OCI-LY1 (cell line): Measurements from ENCODE around the gene TMEM181.

Source experiments
- H2AFZ ChIP-seq: fragments of 200-600 bp; sonication (generic), shearing (Covaris generic); 2 replicates; pipeline ENCODE4 v1.6.0; 2014; ENCODE audit warnings: antibody characterized with exemption, mild to moderate bottlenecking, low read length
- H3F3A ChIP-seq: fragments of 200-600 bp; sonication (generic), shearing (Covaris generic); 2 replicates; pipeline ENCODE4 v1.6.0; 2014; ENCODE audit warnings: mild to moderate bottlenecking, antibody characterized with exemption, low read length, moderate library complexity; ENCODE audit not compliant: insufficient read depth
- H3K27ac ChIP-seq: fragments of 200-600 bp; sonication (generic); 2 replicates; pipeline ENCODE4 v1.5.1; 2014; ENCODE audit warnings: low read length, mixed run types, mild to moderate bottlenecking, low read depth; ENCODE audit not compliant: poor library complexity, severe bottlenecking
- H3K27me3 ChIP-seq: fragments of 200-600 bp; sonication (generic); 2 replicates; pipeline ENCODE4 v1.6.0; 2014; ENCODE audit warnings: antibody characterized with exemption, mild to moderate bottlenecking, low read length, moderate library complexity; ENCODE audit not compliant: insufficient read depth
- H3K36me3 ChIP-seq: fragments of 200-600 bp; sonication (generic); 2 replicates; pipeline ENCODE4 v1.6.1; 2014; ENCODE audit warnings: mild to moderate bottlenecking, antibody characterized with exemption, low read length, moderate library complexity, mixed read lengths; ENCODE audit not compliant: insufficient read depth
- H3K4me1 ChIP-seq: fragments of 200-600 bp; sonication (generic); 2 replicates; pipeline ENCODE4 v1.5.1; 2014; ENCODE audit warnings: mild to moderate bottlenecking, low read length, moderate library complexity; ENCODE audit not compliant: insufficient read depth, severe bottlenecking
- H3K4me2 ChIP-seq: fragments of 200-600 bp; sonication (generic), shearing (Covaris generic); 2 replicates; pipeline ENCODE4 v1.6.1; 2014; ENCODE audit warnings: low read length
- H3K4me3 ChIP-seq: fragments of 200-600 bp; sonication (generic); 2 replicates; pipeline ENCODE4 v1.5.1; 2014; ENCODE audit warnings: low read length, low read depth, mild to moderate bottlenecking, mixed read lengths; ENCODE audit not compliant: poor library complexity, severe bottlenecking
- H3K79me2 ChIP-seq: fragments of 200-600 bp; shearing (Covaris generic); 2 replicates; pipeline ENCODE4 v1.6.1; 2016; ENCODE audit warnings: mixed run types, low read length, mixed read lengths; ENCODE audit not compliant: insufficient read depth
- H3K9ac ChIP-seq: fragments of 200-600 bp; sonication (generic), shearing (Covaris generic); 2 replicates; pipeline ENCODE4 v1.6.1; 2014; ENCODE audit warnings: mild to moderate bottlenecking, low read length, mixed read lengths
- H3K9me2 ChIP-seq: fragments of 200-600 bp; sonication (generic), shearing (Covaris generic); 2 replicates; pipeline ENCODE4 v1.6.1; 2014; ENCODE audit warnings: low read depth, mild to moderate bottlenecking, low read length, mixed read lengths
- H3K9me3 ChIP-seq: fragments of 200-600 bp; shearing (Covaris generic); 2 replicates; pipeline ENCODE4 v1.6.1; 2014; ENCODE audit warnings: low read length, mixed read lengths
- H4K20me1 ChIP-seq: fragments of 200-600 bp; sonication (generic), shearing (Covaris generic); 2 replicates; pipeline ENCODE4 v1.6.0; 2016; ENCODE audit warnings: mild to moderate bottlenecking, low read length; ENCODE audit not compliant: insufficient read depth
- CTCF ChIP-seq: fragments of 200-600 bp; sonication (generic), shearing (Covaris generic); IDR thresholded peaks from 2 replicates; pipeline ENCODE4 v1.5.1; 2017; ENCODE audit warnings: mild to moderate bottlenecking, antibody characterized with exemption, low read length, moderate library complexity, mixed read lengths
- EZH2 ChIP-seq: fragments of 200-600 bp; sonication (generic), shearing (Covaris generic); IDR thresholded peaks from 2 replicates; pipeline ENCODE4 v1.8.0; 2017; ENCODE audit warnings: borderline replicate concordance, mixed run types, mild to moderate bottlenecking, antibody characterized with exemption, low read length, moderate library complexity, mixed read lengths

TMEM181 gene

GRCh38 chr6:158619922-158620801 is 60.3 kb downstream of the TMEM181 start:
- Histone ChIP-seq H3K27me3 (no peaks in the 10 kb centered on the region), H3K27ac (no peak overlapping the region), H3K9me2 (no peaks in the 10 kb centered on the region), H3K9me3 (no peaks in the 10 kb centered on the region), H3K4me3 (no peak overlapping the region), H3K4me2 (no peak overlapping the region), H3F3A (no peaks in the 10 kb centered on the region), H3K4me1 (no peaks in the 10 kb centered on the region), H4K20me1 (no peaks in the 10 kb centered on the region), H3K9ac (no peak overlapping the region), H3K79me2 (no peaks in the 10 kb centered on the region), H3K36me3 (peaks cover 8% of the 10 kb centered on the region), H2AFZ (no peak overlapping the region)
- no peak for TF ChIP-seq CTCF
- no peak for TF ChIP-seq EZH2

DNA sequence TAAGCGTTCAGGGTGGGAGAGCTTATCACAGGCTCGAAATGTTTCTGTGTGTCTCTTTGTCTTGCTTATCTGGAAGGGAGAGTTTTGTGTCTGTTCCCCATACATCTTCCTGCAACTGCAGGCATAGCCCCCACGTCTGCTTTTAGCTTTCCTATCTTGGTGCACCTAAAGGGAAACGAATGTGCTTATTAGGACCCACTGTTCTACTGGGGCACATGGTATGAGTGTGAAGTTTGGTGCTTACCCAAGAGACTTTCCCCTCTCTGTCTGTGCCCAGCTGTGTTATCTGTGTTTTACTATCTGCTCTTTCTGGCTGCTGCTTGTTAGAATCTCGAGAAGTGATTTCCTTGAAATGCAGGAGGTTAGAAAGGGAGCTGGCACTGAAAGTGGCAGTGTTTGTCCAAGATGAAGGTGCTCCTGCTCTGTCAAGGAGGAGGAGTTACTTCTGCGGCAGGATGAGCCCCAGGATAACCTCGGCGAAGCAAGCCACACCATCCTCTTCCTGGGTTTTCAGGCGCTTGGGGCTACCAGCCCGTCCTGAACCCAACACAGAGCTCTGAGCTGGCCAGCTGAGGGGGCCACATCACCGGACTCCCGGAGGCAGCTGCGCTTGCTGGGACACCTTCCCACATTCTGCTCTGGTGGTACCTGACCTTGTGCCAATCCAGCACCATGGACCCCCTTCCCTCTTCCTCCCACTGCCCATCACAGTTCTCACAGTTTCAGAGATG is 61.2 kb downstream of the TMEM181 start:
- Histone ChIP-seq H3K4me1 (no peaks in the 10 kb centered on the region), H3K9ac (no peak overlapping the region), H3K27ac (no peak overlapping the region), H3K4me2 (no peak overlapping the region), H4K20me1 (no peaks in the 10 kb centered on the region), H3K9me3 (no peaks in the 10 kb centered on the region), H3K79me2 (no peaks in the 10 kb centered on the region), H3K27me3 (no peaks in the 10 kb centered on the region), H3K9me2 (no peaks in the 10 kb centered on the region), H2AFZ (no peak overlapping the region), H3K4me3 (no peak overlapping the region), H3F3A (no peaks in the 10 kb centered on the region), H3K36me3 (peaks cover 14% of the 10 kb centered on the region; the same call in 1 of the 2 replicates)
- TF ChIP-seq EZH2, result no peak
- TF ChIP-seq CTCF, result no peak

- Histone ChIP-seq H3K9me3 (no peaks in the 10 kb centered on the region), H3K27me3 (no peaks in the 10 kb centered on the region), H3K4me1 (no peaks in the 10 kb centered on the region), H3K4me2 (no peak overlapping the region), H3K27ac (no peak overlapping the region), H3F3A (no peaks in the 10 kb centered on the region), H3K79me2 (no peaks in the 10 kb centered on the region), H3K9me2 (no peaks in the 10 kb centered on the region), H3K4me3 (no peak overlapping the region), H4K20me1 (no peaks in the 10 kb centered on the region), H3K9ac (no peak overlapping the region), H3K36me3 (peaks cover 19% of the 10 kb centered on the region; the same call in 1 of the 2 replicates), H2AFZ (no peak overlapping the region)
- no peak for TF ChIP-seq EZH2
These were observed 62.0 kb downstream of the TMEM181 start for GRCh38 chr6:158621694-158622544.
